ENCODE measurements around the gene WDR70.

DNA sequence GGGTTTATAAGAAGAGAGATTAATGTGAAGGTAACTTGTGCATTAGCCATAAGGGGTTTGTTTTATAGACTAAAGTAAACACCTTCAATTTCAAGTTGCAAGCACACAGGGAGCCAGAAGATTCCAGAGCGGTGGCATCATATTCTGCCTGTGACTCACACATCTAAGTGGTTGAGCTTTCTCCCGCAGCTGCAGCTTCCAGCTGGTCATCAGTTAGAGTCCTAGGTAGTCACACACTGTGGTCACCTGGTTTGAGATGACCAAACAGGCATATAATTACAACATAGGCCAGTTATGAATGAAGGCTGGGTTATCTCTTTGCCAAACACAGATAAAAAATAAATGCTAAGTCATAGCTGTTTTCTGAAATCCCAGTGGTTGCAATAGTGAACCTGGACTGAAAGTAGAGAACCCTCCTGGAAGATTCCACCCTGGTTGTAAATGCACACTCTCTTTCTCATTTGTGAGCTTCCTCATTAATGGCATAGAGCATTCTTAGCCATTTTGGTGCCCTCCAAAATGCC, 289.5 kb downstream of the WDR70 start:
- TF ChIP-seq, protein P1, sequence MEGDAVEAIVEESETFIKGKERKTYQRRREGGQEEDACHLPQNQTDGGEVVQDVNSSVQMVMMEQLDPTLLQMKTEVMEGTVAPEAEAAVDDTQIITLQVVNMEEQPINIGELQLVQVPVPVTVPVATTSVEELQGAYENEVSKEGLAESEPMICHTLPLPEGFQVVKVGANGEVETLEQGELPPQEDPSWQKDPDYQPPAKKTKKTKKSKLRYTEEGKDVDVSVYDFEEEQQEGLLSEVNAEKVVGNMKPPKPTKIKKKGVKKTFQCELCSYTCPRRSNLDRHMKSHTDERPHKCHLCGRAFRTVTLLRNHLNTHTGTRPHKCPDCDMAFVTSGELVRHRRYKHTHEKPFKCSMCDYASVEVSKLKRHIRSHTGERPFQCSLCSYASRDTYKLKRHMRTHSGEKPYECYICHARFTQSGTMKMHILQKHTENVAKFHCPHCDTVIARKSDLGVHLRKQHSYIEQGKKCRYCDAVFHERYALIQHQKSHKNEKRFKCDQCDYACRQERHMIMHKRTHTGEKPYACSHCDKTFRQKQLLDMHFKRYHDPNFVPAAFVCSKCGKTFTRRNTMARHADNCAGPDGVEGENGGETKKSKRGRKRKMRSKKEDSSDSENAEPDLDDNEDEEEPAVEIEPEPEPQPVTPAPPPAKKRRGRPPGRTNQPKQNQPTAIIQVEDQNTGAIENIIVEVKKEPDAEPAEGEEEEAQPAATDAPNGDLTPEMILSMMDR (conservative IDR thresholded peaks at IDR 0.05): no peak
- TF ChIP-seq ZFX (IDR thresholded peaks at IDR 0.05): no peak

Measured in C4-2B (cell line).